ENCODE measurements around the gene CPLX3. TPM values are rescaled to one million over a fixed set of nuclear protein-coding genes. Genes with fewer than 3 reads are reported as not detected.
A peak's percentile ranks its signal among the peaks of the same experiment; 100 is the strongest.
"Not testable (repeated sequence)": the region's sequence is repeated elsewhere in the genome, so short reads cannot be mapped to it uniquely, and the experiment has no call there.

Gene CPLX3
- total RNA-seq, 8 experiments from 2014 or later, result 0.11 to 0.66 (median 0.32) TPM; not detected in 1

GRCh38 chr15:74783808-74784175 lies 42.6 kb upstream of the CPLX3 start:
- in situ Hi-C loops (cut with MboI; ENCODE audit: low pct_unique_long_range_greater_than_20kb in 2 of 9, low sequenced_read_pairs in 9 of 9, unreplicated experiment in 9 of 9), result no loop called here
- 57 to 60% methylated on average over 1 of the region's 3 CpGs; no CpG with 5 or more reads in 8 of the 10 experiments for WGBS, 10 experiments
- ATAC-seq (replicated peaks in 6 of 8), result no peak
- Histone ChIP-seq H3K27ac (peak overlapping the region in 1 of 2 donors; percentile 25), H3K4me1 (replicated peaks in 1 of 2) (peaks cover 30 to 44% of the 10 kb centered on the region in 2 donors), H3K4me3 (peak overlapping the region; percentile 83 to 100 (median 91))

- no peak for ATAC-seq (replicated peaks in 6 of 8)
- peaks cover 30 to 44% of the 10 kb centered on the region in 2 donors for H3K4me1 ChIP-seq (replicated peaks in 1 of 2)
- H3K4me3 ChIP-seq, result no peak overlapping the region
- in situ Hi-C loops (cut with MboI; ENCODE audit: low pct_unique_long_range_greater_than_20kb in 2 of 9, low sequenced_read_pairs in 9 of 9, unreplicated experiment in 9 of 9), result no loop called here
- WGBS, 10 experiments, result 60 to 93% (median 80%) methylated on average over 1 to 6 of the region's 8 CpGs
- H3K27ac ChIP-seq, result no peak overlapping the region
These were observed 41.8 kb upstream of the CPLX3 start for GRCh38 chr15:74784426-74785193.

GRCh38 chr15:74785194-74786032 lies 41.0 kb upstream of the CPLX3 start:
- Histone ChIP-seq H3K4me3 (no peak overlapping the region), H3K27ac (no peak overlapping the region), H3K4me1 (replicated peaks in 1 of 2) (peaks cover 30 to 44% of the 10 kb centered on the region in 2 donors)
- in situ Hi-C loops (cut with MboI; ENCODE audit: low pct_unique_long_range_greater_than_20kb in 2 of 9, low sequenced_read_pairs in 9 of 9, unreplicated experiment in 9 of 9), result no loop called here
- no peak for ATAC-seq (replicated peaks in 6 of 8)
- 72 to 98% (median 93%) methylated on average over 3 to 9 of the region's 13 CpGs; no CpG with 5 or more reads in 3 of the 10 experiments for WGBS, 10 experiments

- H3K4me1 ChIP-seq (replicated peaks in 1 of 2), result peaks cover 29 to 37% of the 10 kb centered on the region in 2 donors
- H3K27ac ChIP-seq; H3K4me3 ChIP-seq; ATAC-seq (replicated peaks in 6 of 8); in situ Hi-C loops (cut with MboI; ENCODE audit: low pct_unique_long_range_greater_than_20kb in 2 of 9, low sequenced_read_pairs in 9 of 9, unreplicated experiment in 9 of 9): not testable (repeated sequence)
- WGBS, 10 experiments, result 83 to 100% (median 100%) methylated on average over 1 to 3 of the region's 12 CpGs; no CpG with 5 or more reads in 5 of the 10 experiments
These were observed 40.3 kb upstream of the CPLX3 start for GRCh38 chr15:74786081-74786480.

GRCh38 chr15:74786551-74787165 lies 39.8 kb upstream of the CPLX3 start:
- peaks cover 24 to 31% of the 10 kb centered on the region in 2 donors for H3K4me1 ChIP-seq (replicated peaks in 1 of 2)
- no peak overlapping the region for H3K4me3 ChIP-seq
- peak in 2 of 8 experiments; percentile 1 to 3 for ATAC-seq (replicated peaks in 6 of 8)
- no peak overlapping the region for H3K27ac ChIP-seq
- 0 to 100% (median 72%) methylated on average over 1 to 2 of the region's 7 CpGs; no CpG with 5 or more reads in 6 of the 10 experiments for WGBS, 10 experiments
- in situ Hi-C loops (cut with MboI; ENCODE audit: low pct_unique_long_range_greater_than_20kb in 2 of 9, low sequenced_read_pairs in 9 of 9, unreplicated experiment in 9 of 9), result no loop called here

- H3K27ac ChIP-seq, result no peak overlapping the region
- H3K4me3 ChIP-seq, result no peak overlapping the region
- H3K4me1 ChIP-seq (replicated peaks in 1 of 2), result peaks cover 24 to 31% of the 10 kb centered on the region in 2 donors
- peak; percentile 31 to 76 (median 64) for ATAC-seq (replicated peaks in 6 of 8)
- in situ Hi-C loops (cut with MboI; ENCODE audit: low pct_unique_long_range_greater_than_20kb in 2 of 9, low sequenced_read_pairs in 9 of 9, unreplicated experiment in 9 of 9), result no loop called here
- WGBS, 10 experiments, result 0 to 100% (median 70%) methylated on average over 1 to 6 of the region's 13 CpGs; no CpG with 5 or more reads in 2 of the 10 experiments
These were observed 39.0 kb upstream of the CPLX3 start for GRCh38 chr15:74787251-74788041.

GRCh38 chr15:74788042-74788682 lies 38.3 kb upstream of the CPLX3 start:
- ATAC-seq (replicated peaks in 6 of 8), result peak in 1 of 8 experiments; percentile 1
- Histone ChIP-seq H3K27ac (no peak overlapping the region), H3K4me3 (no peak overlapping the region), H3K4me1 (replicated peaks in 1 of 2) (peaks cover 21 to 33% of the 10 kb centered on the region in 2 donors)
- in situ Hi-C loops (cut with MboI; ENCODE audit: low pct_unique_long_range_greater_than_20kb in 2 of 9, low sequenced_read_pairs in 9 of 9, unreplicated experiment in 9 of 9), result no loop called here
- WGBS, 10 experiments, result 20 to 83% (median 50%) methylated on average over 1 to 2 of the region's 7 CpGs; no CpG with 5 or more reads in 5 of the 10 experiments

GRCh38 chr15:74788683-74789151 lies 37.7 kb upstream of the CPLX3 start:
- WGBS, 10 experiments, result 63 to 100% (median 80%) methylated on average over 1 to 2 of the region's 9 CpGs; no CpG with 5 or more reads in 5 of the 10 experiments
- in situ Hi-C loops (cut with MboI; ENCODE audit: low pct_unique_long_range_greater_than_20kb in 2 of 9, low sequenced_read_pairs in 9 of 9, unreplicated experiment in 9 of 9), result no loop called here
- Histone ChIP-seq H3K27ac (no peak overlapping the region), H3K4me1 (replicated peaks in 1 of 2) (peaks cover 15 to 32% of the 10 kb centered on the region in 2 donors), H3K4me3 (no peak overlapping the region)
- peak in 1 of 8 experiments; percentile 25 for ATAC-seq (replicated peaks in 6 of 8)

GRCh38 chr15:74789171-74789631 lies 37.2 kb upstream of the CPLX3 start:
- Histone ChIP-seq H3K27ac (no peak overlapping the region), H3K4me3 (no peak overlapping the region), H3K4me1 (replicated peaks in 1 of 2) (peaks cover 10 to 27% of the 10 kb centered on the region in 2 donors)
- ATAC-seq (replicated peaks in 6 of 8), result no peak
- 0 to 100% (median 80%) methylated on average over 1 to 10 of the region's 14 CpGs; no CpG with 5 or more reads in 5 of the 10 experiments for WGBS, 10 experiments
- in situ Hi-C loops (cut with MboI; ENCODE audit: low pct_unique_long_range_greater_than_20kb in 2 of 9, low sequenced_read_pairs in 9 of 9, unreplicated experiment in 9 of 9), result no loop called here

GRCh38 chr15:74789741-74790079 lies 36.7 kb upstream of the CPLX3 start:
- Histone ChIP-seq H3K4me1 (replicated peaks in 1 of 2) (peaks cover 5 to 22% of the 10 kb centered on the region in 2 donors), H3K27ac (no peak overlapping the region), H3K4me3 (no peak overlapping the region)
- ATAC-seq (replicated peaks in 6 of 8), result no peak
- in situ Hi-C loops (cut with MboI; ENCODE audit: low pct_unique_long_range_greater_than_20kb in 2 of 9, low sequenced_read_pairs in 9 of 9, unreplicated experiment in 9 of 9), result no loop called here
- 60 to 100% (median 88%) methylated on average over 1 to 2 of the region's 3 CpGs; no CpG with 5 or more reads in 6 of the 10 experiments for WGBS, 10 experiments

- Histone ChIP-seq H3K4me3 (no peak overlapping the region), H3K27ac (peak overlapping the region in 1 of 2 donors; percentile 17), H3K4me1 (replicated peaks in 1 of 2) (peaks cover 4 to 22% of the 10 kb centered on the region in 2 donors)
- peak; percentile 7 to 71 (median 38) for ATAC-seq (replicated peaks in 6 of 8)
- 19 to 100% (median 60%) methylated on average over 1 to 10 of the region's 15 CpGs; no CpG with 5 or more reads in 3 of the 10 experiments for WGBS, 10 experiments
- in situ Hi-C loops (cut with MboI; ENCODE audit: low pct_unique_long_range_greater_than_20kb in 2 of 9, low sequenced_read_pairs in 9 of 9, unreplicated experiment in 9 of 9), result no loop called here
These were observed 36.1 kb upstream of the CPLX3 start for GRCh38 chr15:74790080-74790916.

All from motor neuron (in vitro differentiated cells).